Cerebellar nuclear complex (tissue), 1 donor: ENCODE data around the gene RPS6KC1.
"Not testable (repeated sequence)": the region's sequence is repeated elsewhere in the genome, so short reads cannot be mapped to it uniquely, and the experiment has no call there.

Experiments used
- DNase-seq, 2 experiments: peaks; one replicate each; lab custom pipeline; 2025; lab: John Stamatoyannopoulos, UW

RPS6KC1 gene, protein sequence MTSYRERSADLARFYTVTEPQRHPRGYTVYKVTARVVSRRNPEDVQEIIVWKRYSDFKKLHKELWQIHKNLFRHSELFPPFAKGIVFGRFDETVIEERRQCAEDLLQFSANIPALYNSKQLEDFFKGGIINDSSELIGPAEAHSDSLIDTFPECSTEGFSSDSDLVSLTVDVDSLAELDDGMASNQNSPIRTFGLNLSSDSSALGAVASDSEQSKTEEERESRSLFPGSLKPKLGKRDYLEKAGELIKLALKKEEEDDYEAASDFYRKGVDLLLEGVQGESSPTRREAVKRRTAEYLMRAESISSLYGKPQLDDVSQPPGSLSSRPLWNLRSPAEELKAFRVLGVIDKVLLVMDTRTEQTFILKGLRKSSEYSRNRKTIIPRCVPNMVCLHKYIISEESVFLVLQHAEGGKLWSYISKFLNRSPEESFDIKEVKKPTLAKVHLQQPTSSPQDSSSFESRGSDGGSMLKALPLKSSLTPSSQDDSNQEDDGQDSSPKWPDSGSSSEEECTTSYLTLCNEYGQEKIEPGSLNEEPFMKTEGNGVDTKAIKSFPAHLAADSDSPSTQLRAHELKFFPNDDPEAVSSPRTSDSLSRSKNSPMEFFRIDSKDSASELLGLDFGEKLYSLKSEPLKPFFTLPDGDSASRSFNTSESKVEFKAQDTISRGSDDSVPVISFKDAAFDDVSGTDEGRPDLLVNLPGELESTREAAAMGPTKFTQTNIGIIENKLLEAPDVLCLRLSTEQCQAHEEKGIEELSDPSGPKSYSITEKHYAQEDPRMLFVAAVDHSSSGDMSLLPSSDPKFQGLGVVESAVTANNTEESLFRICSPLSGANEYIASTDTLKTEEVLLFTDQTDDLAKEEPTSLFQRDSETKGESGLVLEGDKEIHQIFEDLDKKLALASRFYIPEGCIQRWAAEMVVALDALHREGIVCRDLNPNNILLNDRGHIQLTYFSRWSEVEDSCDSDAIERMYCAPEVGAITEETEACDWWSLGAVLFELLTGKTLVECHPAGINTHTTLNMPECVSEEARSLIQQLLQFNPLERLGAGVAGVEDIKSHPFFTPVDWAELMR

DNA sequence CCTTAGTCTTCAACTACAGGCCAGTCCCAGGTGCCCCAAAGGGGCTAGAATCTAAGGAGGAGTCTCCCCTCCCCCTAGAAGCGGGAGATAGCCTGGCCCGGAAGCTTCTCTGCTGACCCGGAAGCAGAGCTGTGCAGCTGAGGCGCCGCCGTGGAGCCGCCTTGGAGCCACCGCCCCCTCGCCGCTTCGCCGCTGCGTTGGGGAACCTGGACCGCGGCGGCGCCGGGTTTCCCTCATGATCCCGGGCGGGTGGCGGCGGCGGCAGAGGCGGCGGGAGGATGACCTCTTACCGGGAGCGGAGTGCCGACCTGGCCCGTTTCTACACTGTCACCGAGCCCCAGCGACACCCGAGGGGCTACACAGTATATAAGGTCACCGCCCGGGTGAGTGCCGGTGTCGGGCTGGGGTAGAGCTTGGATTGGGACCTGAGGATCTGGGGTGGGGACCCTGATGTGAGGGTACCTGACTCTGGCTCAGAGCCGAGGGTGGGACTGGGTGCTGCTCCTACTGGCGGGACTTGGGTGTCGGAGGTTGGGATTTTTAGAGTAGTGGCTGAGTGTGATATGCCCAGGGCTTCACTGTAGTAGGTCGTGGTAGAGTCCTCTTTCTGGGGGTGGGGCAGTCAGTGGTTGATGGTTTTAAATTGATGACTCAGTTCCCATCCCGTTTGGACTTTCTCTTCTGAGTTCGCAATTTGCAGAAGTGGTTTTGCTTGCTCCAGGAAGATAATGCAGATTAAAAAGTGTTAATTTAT is at the start of gene RPS6KC1:
Gene RPS6KC1 (plus strand): TSS at position 115 of the 754 bp plus-strand sequence. CDS start 164 bp downstream, at position 279.
- DNase-seq = peak; percentile 30 to 49

DNA sequence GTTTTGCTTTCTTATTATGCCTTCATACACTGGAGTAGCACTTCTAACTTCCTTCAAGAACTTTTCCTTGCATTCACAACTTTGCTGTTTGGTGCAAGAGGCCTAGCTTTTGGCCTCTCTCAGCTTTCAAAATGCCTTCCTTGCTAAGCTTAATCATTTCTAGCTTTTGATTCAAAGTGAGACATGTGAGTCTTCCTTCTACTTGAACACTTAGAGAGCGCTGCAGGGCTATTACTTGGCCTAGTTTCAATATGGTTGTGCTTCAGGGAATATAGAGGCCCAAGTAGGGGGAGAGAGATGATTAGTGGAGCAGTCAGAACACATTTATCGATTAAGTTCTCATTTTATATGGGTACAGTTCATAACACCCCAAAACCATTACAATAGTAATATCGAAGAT is 47.8 kb upstream of the RPS6KC1 start:
- no peak for DNase-seq

DNA sequence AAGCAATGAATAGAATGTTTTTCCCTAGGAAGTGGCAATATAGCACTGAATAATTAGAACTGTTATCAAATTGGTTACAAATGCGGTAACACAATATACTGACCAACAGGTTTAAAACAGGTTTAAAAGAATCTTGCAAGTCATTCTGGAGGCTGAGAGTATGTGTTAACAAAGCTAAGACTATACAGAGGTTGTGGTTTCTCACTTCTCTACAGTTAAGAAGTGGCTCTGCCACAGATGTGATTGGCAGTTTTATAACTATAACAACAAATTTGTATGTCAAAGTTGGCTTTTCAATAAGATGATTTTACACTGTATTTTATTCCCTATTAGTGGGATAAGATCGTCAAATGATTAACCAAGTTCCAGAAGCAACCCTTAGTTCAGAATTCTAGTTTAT is 42.5 kb upstream of the RPS6KC1 start:
- no peak for DNase-seq

DNA sequence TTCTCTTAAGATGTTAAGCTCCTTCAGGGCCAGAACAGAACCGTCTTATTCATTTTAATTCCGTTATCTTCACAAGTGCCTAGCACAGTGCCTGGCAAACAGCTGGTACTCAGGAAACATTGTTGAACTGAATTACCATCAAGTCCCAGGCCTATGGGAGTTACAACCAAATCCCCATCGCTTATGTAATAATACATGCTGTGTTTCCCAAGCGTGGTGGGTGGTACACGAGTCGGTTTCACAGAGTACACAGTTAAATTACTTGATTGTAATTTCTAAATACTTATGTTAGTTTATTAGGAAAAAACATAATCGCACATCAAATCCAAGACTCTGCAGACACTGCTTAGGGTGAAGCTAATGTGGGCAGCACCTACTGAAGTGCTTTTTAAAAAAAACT is 36.4 kb upstream of the RPS6KC1 start:
- DNase-seq = no peak

DNA sequence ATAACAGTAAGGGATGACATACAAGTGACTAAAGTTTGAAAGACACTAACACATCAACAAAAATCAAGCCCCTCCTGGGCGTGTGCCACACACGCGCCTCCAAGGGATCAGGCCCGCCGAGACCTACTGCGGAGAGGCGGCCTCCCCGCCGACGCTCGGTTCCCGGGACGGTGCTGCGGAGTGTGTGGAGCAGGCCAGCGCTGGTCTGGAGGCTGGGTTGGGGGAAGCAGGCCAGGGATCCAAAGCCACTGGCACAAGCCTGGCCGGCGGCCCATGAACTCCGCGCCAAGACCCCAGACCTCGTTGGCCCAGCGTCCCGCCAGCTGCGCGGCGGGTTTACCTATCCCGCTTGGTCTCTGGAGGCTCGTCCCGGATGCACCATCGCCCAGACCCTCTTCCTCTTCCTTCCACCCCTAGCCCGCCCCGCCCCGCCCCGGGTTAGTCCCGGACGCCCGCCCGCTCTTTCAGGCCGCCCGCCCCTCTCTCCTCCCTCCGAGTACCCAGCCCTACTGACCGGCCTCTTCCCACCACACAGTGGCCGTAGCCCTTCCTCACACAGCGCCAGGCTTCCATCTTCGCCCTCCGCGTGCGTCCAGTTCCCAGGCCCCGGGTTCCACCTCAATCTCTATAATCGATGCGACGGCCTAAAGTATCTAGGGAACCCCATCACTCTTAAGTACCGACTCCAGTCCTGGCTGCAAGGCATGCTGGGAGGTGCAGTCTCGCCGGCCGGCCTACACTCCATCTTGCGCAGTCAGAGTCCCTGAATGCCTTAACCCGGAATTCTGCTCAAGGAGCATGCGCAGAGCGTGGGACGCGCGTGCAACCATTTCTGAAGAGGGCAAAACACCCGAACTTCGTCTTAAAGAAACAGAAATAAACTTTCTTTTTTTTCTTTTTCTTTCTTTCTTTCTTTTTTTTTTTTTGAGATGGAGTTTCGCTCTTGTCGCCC is 35.7 kb upstream of the RPS6KC1 start, which contains the start of gene ANGEL2:
Gene ANGEL2 (minus strand): TSS at position 769 of the 952 bp plus-strand sequence. CDS start 196 bp downstream, at position 573.
- peak; percentile 61 to 88 for DNase-seq

DNA sequence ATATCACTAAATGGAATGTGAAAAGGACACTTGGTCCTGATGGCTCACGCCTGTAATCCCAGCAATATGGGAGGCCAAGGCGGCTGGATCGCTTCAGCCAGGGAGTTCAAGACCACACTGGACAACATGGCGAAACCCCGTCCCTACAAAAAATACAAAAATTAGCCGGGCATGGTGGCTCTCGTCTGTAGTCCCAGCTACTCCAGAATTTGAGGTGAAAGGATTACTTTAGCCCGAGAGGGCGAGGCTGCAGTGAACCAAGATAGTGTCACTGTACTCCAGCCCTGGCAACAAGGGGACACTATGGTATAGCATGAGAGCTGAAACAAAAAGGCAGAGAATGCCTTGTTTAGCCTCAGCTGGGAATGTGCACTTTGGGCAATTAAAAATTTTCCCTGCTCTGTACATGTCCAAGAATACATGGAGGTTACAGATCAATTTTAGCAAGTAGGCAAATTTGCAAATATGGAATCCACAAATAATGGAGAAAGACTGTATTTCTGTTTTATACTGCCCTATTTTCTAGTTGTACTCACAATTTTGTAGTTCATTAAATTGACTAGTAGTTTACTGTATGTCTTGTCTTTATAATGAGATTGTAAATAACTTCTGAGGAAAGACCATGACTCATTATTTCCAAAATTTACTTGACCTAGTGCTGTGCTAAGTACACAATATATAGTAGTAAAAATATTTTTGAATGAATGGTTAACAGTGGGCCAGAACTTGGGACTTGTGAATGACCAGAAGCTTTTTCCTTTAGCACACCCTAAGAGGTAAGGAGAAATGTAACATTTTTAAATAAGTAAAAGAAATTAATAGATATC is 33.4 kb upstream of the RPS6KC1 start:
- no peak for DNase-seq

DNA sequence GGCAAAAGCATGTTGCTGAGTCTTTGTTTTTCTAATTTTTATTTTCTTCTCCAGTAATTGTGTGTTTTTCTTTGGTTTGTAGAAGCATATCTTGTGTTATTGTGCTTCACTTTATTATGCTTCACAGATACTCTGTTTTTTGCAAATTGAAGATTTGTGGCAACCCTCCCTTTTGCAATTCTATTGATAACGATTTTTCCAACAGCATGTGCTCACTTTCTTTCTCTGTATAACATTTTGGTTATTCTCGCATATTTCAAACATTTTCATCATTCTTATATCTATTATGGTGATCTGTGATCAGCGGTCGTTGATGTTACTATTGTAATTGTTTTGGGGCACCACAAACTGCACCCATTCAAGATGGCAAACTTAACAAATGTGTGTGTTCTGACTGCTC is 31.6 kb upstream of the RPS6KC1 start:
- no peak for DNase-seq

DNA sequence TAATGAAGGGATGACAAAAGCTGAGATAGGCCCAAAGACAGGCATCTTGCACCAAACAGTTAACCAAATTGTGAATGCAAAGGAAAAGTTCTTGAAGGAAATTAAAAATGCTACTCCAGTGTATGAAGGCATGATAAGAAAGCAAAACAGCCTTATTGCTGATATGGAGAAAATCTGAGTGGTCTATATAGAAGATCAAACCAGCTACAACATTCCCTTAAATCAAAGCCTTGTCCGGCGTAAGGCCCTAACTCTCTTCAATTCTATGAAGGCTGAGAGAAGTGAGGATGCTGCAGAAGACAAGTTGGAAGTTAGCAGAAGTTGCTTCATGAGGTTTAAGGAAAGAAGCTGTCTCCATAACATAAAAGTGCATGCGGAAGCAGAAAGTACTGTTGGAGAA is 31.0 kb upstream of the RPS6KC1 start:
- no peak for DNase-seq

DNA sequence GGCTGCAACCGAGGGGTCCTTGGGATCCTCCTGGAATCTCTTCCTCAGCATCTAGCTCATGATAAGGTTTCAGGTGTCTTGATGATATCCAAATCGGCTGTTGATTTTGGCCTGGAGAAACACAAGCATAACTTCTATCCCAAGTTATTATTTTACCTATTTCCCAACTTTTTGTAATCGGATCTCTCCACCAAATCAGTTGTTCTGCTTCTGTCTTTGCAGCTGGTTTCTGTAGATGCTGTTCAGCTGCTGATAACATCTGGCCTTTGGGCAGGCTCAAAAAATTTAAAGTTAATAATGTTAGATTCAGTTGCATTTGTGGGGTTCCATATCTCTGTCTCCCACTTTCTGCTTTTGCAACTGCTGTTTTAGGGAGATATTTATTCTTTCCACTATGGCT is 24.0 kb upstream of the RPS6KC1 start:
- not testable (repeated sequence) for DNase-seq

DNA sequence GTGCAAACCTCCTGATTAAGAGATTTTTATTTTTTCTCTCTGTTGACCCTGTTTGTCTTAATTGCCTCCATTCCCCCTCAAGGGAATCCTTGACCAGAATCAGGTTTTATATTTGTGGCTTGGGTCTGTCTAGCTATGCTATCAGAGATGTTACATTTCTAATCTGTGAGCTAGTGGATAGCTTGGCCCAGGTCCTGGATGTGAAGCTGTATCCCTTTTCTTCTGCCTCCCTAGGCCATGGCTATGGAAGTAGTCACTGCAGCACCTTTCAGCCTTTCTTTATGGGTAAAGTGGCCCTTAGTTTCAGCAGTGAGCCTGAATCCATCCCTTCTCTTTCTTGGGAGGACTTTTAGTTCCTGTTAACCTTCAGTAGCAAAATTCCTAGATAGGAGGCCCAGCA is 18.4 kb upstream of the RPS6KC1 start:
- no peak for DNase-seq

DNA sequence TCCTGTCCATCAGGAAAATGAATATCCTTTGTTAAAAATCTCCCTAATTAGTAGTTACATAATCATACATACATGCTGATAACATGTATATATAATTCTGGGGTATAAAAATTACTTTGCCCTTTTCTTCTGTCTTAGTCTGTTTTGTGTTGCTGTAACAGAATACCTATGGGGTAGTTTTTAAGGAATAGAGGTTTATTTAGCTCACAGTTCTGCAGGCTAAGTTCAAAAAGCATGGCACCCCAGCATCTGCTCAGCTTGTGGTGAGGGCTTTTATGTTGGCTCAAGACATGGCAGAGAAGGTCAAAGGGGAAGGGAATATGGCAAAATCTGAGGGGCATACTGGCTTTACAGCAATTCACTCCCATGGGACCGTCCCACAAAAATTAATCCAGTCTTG is 16.3 kb upstream of the RPS6KC1 start:
- DNase-seq = no peak

DNA sequence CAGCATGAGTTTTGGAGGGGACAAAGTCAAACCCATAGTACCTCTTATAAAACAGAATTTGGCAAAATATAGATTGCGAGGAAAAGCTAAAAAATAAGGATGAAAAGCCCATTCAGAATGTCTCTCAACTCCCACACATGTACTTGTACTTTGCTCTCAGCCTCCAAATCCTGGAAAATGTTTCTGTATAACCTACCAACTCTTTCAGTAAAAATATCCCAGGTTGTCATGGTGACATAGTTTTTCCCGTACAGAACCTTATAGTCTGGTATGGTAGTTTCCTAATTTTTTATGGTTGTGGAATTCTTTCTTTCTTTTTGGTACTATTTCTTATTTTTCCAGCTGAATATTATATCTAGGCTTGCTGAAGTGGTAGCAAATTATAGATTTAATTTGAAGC is 15.5 kb upstream of the RPS6KC1 start:
- DNase-seq = no peak

DNA sequence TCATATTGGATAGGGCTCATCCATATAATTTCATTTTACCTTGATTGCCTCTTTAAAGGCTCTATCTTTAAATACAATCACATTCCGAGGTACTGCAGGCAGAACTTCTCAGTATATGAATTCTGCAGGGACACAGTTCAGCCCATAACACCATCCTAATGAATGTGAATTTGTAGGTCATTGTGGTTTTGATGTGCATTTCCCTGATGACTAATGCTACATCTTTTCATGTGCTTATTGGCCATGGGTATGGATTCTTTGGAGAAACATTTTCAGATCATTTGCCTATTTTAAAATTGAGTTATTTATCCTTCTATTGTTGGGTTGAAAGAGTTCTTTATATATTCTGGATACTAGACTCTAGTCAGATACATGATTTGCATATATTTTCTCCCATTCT is 9.6 kb upstream of the RPS6KC1 start:
- no peak for DNase-seq

DNA sequence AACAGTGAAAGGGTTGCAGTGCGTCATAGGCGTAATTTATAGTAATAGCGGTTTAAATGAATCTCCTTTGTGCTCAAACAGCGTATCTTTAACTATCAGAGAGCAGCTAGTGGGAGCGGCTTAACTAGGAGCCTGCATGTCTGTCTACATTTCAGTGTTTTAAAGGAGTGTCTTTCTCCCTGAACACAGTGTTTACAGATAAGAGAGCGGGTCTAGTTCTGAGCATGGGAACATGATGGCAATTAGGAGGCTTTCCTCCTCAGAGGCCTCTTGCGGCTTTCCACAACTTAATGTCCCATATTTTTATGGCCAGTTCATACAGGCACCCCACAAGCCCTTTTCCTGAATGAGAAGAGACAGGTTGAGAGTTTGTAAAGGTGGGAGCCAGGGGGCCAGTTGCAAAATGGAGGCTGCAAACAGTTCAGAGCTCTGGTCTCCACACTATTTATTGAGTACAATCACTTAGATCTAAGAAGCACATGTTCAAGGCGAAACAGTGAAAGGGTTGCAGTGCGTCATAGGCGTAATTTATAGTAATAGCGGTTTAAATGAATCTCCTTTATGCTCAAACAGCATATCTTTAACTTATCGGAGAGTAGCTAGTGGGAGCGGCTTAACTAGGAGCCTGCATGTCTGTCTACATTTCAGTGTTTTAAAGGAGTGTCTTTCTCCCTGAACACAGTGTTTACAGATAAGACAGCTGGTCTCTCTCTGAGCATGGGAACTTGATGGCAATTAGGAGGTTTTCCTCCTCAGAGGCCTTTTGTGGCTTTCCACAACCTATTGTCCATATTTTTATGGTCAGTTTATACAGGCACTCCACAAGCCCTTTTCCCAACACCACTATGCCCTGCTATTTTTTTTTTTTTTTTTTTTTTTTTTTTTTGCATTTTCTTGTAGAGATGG is 5.5 kb upstream of the RPS6KC1 start:
- DNase-seq = not testable (repeated sequence)

DNA sequence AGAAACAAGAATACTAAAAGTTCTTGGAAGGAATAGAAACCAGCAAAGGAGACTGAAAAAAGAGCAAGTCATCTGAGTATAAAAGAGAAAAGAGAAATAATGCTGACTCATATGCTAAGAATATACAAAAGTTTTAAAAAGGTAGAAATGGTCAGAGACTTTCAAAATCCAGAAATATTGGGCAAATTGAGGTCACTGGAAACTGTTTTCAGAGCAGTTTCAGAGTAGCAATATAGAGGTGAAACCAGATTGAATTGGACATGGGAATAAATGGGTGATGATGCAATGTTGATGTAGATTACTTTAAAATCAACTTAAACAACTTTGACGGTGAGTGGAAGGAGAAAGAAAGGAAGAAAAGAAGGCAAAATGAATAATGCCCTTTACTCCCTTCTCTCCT is 1.8 kb upstream of the RPS6KC1 start:
- no peak for DNase-seq

DNA sequence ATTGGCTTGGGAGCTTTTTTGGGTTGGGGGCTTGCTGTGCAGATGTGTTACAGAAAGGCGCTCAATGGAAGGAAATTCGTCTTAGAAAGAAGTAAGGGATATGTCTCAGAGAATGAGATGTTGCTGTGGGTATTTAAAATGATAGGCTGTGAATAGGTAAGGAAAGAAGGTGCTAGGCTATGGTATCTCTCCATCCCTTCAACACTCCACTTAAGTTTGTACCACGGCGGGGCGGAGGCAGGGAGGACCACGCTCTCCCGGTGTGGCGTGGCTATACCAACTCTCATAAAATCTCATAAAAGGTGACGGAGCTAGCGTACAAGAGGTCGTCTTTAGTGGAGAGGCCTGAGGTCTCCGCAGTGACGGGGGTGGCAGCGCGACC is 305 bp upstream of the RPS6KC1 start:
- no peak for DNase-seq

DNA sequence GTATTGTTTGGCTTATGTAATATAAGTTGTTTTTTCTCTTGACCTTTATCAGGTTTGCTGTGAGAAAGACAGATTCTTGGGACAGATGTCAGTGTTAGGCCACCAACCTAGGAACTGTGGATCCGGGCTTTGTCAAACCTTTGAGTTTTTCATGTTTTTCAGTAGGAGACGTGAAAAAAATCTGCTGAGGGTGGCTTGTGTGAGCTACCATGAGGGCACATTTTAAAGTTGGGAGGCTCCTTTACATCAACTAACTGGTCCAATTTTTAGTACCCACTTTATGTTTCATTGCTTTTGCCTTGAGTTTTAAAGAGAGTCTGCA is 801 bp downstream of the RPS6KC1 start:
- no peak for DNase-seq

DNA sequence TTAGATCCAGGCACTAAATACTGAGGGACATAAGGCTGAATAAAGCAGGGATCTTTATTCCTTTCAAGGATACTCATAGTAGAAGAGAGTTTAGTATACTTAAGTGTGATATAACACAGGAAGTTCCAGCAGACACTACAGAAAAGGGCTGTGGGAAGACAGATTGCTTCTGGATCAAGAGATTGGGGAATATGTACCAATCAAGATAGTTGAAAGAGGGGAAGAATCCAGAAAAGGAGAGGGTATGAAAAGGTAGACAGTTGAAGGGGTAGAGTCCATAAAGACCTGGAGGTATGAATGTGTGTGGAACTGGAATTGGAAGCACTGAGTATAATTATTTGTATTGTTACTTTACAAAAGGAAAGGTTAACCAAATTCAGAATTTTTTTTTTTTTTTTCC is 2.4 kb downstream of the RPS6KC1 start:
- DNase-seq = no peak

DNA sequence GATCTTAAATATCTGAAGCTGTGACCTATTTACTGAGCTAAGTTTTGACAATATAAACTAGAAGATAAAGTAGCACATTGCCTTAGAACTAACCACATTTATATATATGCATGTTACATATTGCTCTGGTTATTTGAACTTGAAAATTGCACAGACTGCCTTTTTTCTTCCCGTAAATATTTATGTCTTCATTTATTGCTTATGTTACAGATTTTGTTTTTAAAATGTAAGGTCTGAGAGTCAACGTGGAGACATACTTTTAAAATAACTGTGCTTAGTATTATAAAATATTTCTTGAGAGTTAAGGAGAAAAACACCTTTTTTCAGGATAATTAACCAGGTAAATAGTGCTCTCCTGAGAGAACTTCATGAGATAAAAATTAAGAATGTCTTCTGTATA is 3.1 kb downstream of the RPS6KC1 start:
- no peak for DNase-seq
